ENCODE results near the gene ELAVL2. TPM values are rescaled to one million over a fixed set of nuclear protein-coding genes. Genes with fewer than 3 reads are reported as not detected.

Gene ELAVL2
- total RNA-seq, 4 donors from 2014 or later, result under 0.01 to 1.4 (median 0.84) TPM

- 23% methylated on average over 2 of the region's 2 CpGs for WGBS
Observed at GRCh38 chr9:23779220-23779619, 46.8 kb downstream of the ELAVL2 start.

GRCh38 chr9:23777328-23777727, 48.7 kb downstream of the ELAVL2 start:
- Histone ChIP-seq H3K36me3 (no peaks in the 10 kb centered on the region), H3K27me3 (no peaks in the 10 kb centered on the region), H3K4me3 (no peak overlapping the region), H3K27ac (replicated peaks in 1 of 4) (no peak overlapping the region), H3K4me1 (peaks cover 5 to 14% (median 9%) of the 10 kb centered on the region in 4 donors), H3K9me3 (no peaks in the 10 kb centered on the region)
- no peak for DNase-seq (ENCODE audit: extremely low spot score)
- intact Hi-C loops (cut with DNase I), result no loop called here
- no peak for TF ChIP-seq EP300 (IDR thresholded peaks at IDR 0.05)
- TF ChIP-seq POLR2AphosphoS5 (IDR thresholded peaks at IDR 0.05), result no peak
- TF ChIP-seq CTCF (IDR thresholded peaks at IDR 0.05), result no peak
- TF ChIP-seq POLR2A (IDR thresholded peaks at IDR 0.05; ENCODE audit: low read depth), result no peak
- 84% methylated on average over 5 of the region's 5 CpGs for WGBS

More at GRCh38 chr9:23779220-23779619, 46.8 kb downstream of the ELAVL2 start:
- Histone ChIP-seq H3K27me3 (no peaks in the 10 kb centered on the region), H3K4me3 (no peak overlapping the region), H3K36me3 (no peaks in the 10 kb centered on the region), H3K9me3 (no peaks in the 10 kb centered on the region), H3K27ac (replicated peaks in 1 of 4) (no peak overlapping the region), H3K4me1 (peaks cover 5 to 14% (median 9%) of the 10 kb centered on the region in 4 donors)
- intact Hi-C loops (cut with DNase I), result no loop called here
- no peak for DNase-seq (ENCODE audit: extremely low spot score)
- TF ChIP-seq POLR2AphosphoS5 (IDR thresholded peaks at IDR 0.05) (no peak), POLR2A (IDR thresholded peaks at IDR 0.05; ENCODE audit: low read depth) (no peak), CTCF (IDR thresholded peaks at IDR 0.05) (no peak), EP300 (IDR thresholded peaks at IDR 0.05) (no peak)

- Histone ChIP-seq H3K4me3 (no peak overlapping the region), H3K27me3 (no peaks in the 10 kb centered on the region), H3K4me1 (peaks cover 5 to 14% (median 9%) of the 10 kb centered on the region in 4 donors), H3K9me3 (no peaks in the 10 kb centered on the region), H3K36me3 (no peaks in the 10 kb centered on the region), H3K27ac (replicated peaks in 1 of 4) (no peak overlapping the region)
- 90% methylated on average over 6 of the region's 6 CpGs for WGBS
- intact Hi-C loops (cut with DNase I), result no loop called here
- DNase-seq (ENCODE audit: extremely low spot score), result no peak
- no peak for TF ChIP-seq POLR2AphosphoS5 (IDR thresholded peaks at IDR 0.05)
- TF ChIP-seq POLR2A (IDR thresholded peaks at IDR 0.05; ENCODE audit: low read depth), result no peak
- TF ChIP-seq CTCF (IDR thresholded peaks at IDR 0.05), result no peak
- no peak for TF ChIP-seq EP300 (IDR thresholded peaks at IDR 0.05)
Observed at GRCh38 chr9:23775549-23775948, 50.5 kb downstream of the ELAVL2 start.

- Histone ChIP-seq H3K4me3 (no peak overlapping the region), H3K4me1 (peaks cover 4 to 10% (median 7%) of the 10 kb centered on the region in 4 donors), H3K27me3 (no peaks in the 10 kb centered on the region), H3K9me3 (no peaks in the 10 kb centered on the region), H3K36me3 (no peaks in the 10 kb centered on the region), H3K27ac (replicated peaks in 1 of 4) (no peak overlapping the region)
- intact Hi-C loops (cut with DNase I), result no loop called here
- WGBS, result 40% methylated on average over 2 of the region's 2 CpGs
- no peak for TF ChIP-seq POLR2AphosphoS5 (IDR thresholded peaks at IDR 0.05)
- TF ChIP-seq CTCF (IDR thresholded peaks at IDR 0.05), result no peak
- TF ChIP-seq EP300 (IDR thresholded peaks at IDR 0.05), result no peak
- no peak for TF ChIP-seq POLR2A (IDR thresholded peaks at IDR 0.05; ENCODE audit: low read depth)
- DNase-seq (ENCODE audit: extremely low spot score), result no peak
Observed at GRCh38 chr9:23774266-23774665, 51.8 kb downstream of the ELAVL2 start.

GRCh38 chr9:23772385-23772783, 53.7 kb downstream of the ELAVL2 start:
- DNase-seq (ENCODE audit: extremely low spot score), result no peak
- TF ChIP-seq POLR2A (IDR thresholded peaks at IDR 0.05; ENCODE audit: low read depth), result no peak
- no peak for TF ChIP-seq CTCF (IDR thresholded peaks at IDR 0.05)
- no peak for TF ChIP-seq EP300 (IDR thresholded peaks at IDR 0.05)
- TF ChIP-seq POLR2AphosphoS5 (IDR thresholded peaks at IDR 0.05), result no peak
- no peaks in the 10 kb centered on the region for H3K27me3 ChIP-seq
- H3K36me3 ChIP-seq, result no peaks in the 10 kb centered on the region
- no peak overlapping the region for H3K4me3 ChIP-seq
- intact Hi-C loops (cut with DNase I), result no loop called here
- no peaks in the 10 kb centered on the region for H3K9me3 ChIP-seq
- no peaks in the 10 kb centered on the region for H3K4me1 ChIP-seq
- H3K27ac ChIP-seq (replicated peaks in 1 of 4), result no peak overlapping the region
